GM23248 (cell line): Measurements from ENCODE around the gene RBMS3. TPM values are rescaled to one million over a fixed set of nuclear protein-coding genes. Genes with fewer than 3 reads are reported as not detected.

Experiments
- DNase-seq: peaks from one replicate; pipeline ENCODE4 v3.0.0-alpha.2; 2015
- H2AFZ ChIP-seq: fragments of 200-600 bp; sonication (generic); 2 replicates; pipeline ENCODE4 v1.6.1; 2016; ENCODE audit warnings: antibody characterized with exemption
- H3F3A ChIP-seq: fragments of 200-600 bp; sonication (generic); 2 replicates; pipeline ENCODE4 v1.6.1; 2016; ENCODE audit warnings: mild to moderate bottlenecking, antibody characterized with exemption, mixed run types; ENCODE audit not compliant: insufficient read depth
- H3K27ac ChIP-seq: fragments of 200-600 bp; sonication (generic); 2 replicates; pipeline ENCODE4 v1.5.1; 2016; ENCODE audit warnings: mild to moderate bottlenecking
- H3K27me3 ChIP-seq: fragments of 200-600 bp; sonication (generic); replicated peaks from 2 replicates; pipeline ENCODE4 v1.6.1; 2016; ENCODE audit warnings: mild to moderate bottlenecking; ENCODE audit not compliant: insufficient read depth
- H3K36me3 ChIP-seq: fragments of 200-600 bp; sonication (generic); 2 replicates; pipeline ENCODE4 v1.6.1; 2016; ENCODE audit warnings: low read depth, mild to moderate bottlenecking
- H3K4me1 ChIP-seq: fragments of 200-600 bp; sonication (generic); 2 replicates; pipeline ENCODE4 v1.6.1; 2016; ENCODE audit warnings: mild to moderate bottlenecking; ENCODE audit not compliant: insufficient read depth
- H3K4me2 ChIP-seq: fragments of 200-600 bp; sonication (generic); one replicate; pipeline ENCODE4 v1.6.1; 2016; ENCODE audit warnings: mild to moderate bottlenecking; ENCODE audit not compliant: unreplicated experiment
- H3K4me3 ChIP-seq: fragments of 200-600 bp; sonication (generic); 2 replicates; pipeline ENCODE4 v1.5.1; 2016; ENCODE audit warnings: mild to moderate bottlenecking
- H3K79me2 ChIP-seq: fragments of 200-600 bp; sonication (generic); 2 replicates; pipeline ENCODE4 v1.6.1; 2016; ENCODE audit warnings: mild to moderate bottlenecking; ENCODE audit not compliant: insufficient read depth
- H3K9ac ChIP-seq: fragments of 200-600 bp; sonication (generic); 2 replicates; pipeline ENCODE4 v1.6.1; 2016; ENCODE audit warnings: mild to moderate bottlenecking
- H3K9me2 ChIP-seq: fragments of 200-600 bp; sonication (generic); 2 replicates; pipeline ENCODE4 v1.6.1; 2016; ENCODE audit warnings: mixed run types, mild to moderate bottlenecking, moderate library complexity; ENCODE audit not compliant: insufficient read depth
- H3K9me3 ChIP-seq: fragments of 200-600 bp; sonication (generic); one replicate; pipeline ENCODE4 v1.6.1; 2017; ENCODE audit warnings: low read depth
- H4K20me1 ChIP-seq: fragments of 200-600 bp; sonication (generic); 2 replicates; pipeline ENCODE4 v1.6.0; 2016; ENCODE audit not compliant: insufficient read depth
- EZH2 ChIP-seq: fragments of 200-600 bp; sonication (generic); IDR thresholded peaks from 2 replicates; pipeline ENCODE4 v1.6.1; 2018; ENCODE audit warnings: antibody characterized with exemption, mild to moderate bottlenecking; ENCODE audit not compliant: insufficient read depth, poor library complexity, severe bottlenecking
- EZH2phosphoT487 ChIP-seq: fragments of 200-600 bp; sonication (generic); IDR thresholded peaks from 2 replicates; pipeline ENCODE4 v1.6.1; 2018; ENCODE audit warnings: antibody characterized with exemption, moderate library complexity, mild to moderate bottlenecking, low read depth; ENCODE audit not compliant: insufficient read depth
- WGBS, 2 experiments: methylation state at CpG; one replicate each; pipeline ENCODE4 v1.1.6; 2015 to 2017; ENCODE audit warnings: low lambda C conversion rate in 2 of 2, low coverage in 1 of 2; ENCODE audit errors: missing lambda C conversion rate in 2 of 2; 5-methylcytosine and 5-hydroxymethylcytosine counted together
- in situ Hi-C: fragments of 300-500 bp; cut with MboI; formaldehyde crosslinking; loops from 2 replicates; pipeline ENCODE4 v1.15.0; 2020
- polyA plus RNA-seq: library from polyadenylated mRNA; unstranded; fragments of >200 nt; fragmentation: Nextera tagmentation; extraction: Ambion mirVana; gene quantifications from 2 replicates; pipeline ENCODE4 v1.2.1, GENCODE V29; 2016
- total RNA-seq: library from RNA; depleted of rRNA; stranded (reverse); fragments of >200 nt; shearing (Covaris generic); gene quantifications from 2 replicates; pipeline ENCODE4 v1.2.3, GENCODE V29; 2014

The RBMS3 gene
- total and polyA plus RNA-seq, 2 experiments from 2014 or later: 40.0 to 94.3 TPM

DNA sequence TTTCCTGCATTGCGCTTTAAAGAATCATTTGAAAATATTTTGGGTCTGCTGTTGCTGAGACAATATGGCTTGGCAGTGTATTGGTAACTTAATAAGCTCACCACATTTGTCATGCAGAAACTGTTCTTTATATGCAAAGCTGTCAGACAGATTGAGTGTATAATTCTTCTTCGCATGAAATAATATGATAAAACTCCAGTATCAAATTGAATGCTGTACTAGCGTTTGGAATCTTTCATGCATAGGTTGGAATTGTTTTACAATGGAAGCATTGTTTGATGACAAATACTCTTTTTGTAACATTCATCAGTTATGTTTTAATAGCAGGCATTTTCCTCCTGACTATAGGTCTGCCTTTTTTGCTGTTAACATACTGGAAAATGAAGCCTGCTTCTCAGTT, 53.8 kb downstream of the RBMS3 start:
- Histone ChIP-seq H3K79me2 (peaks cover 94% of the 10 kb centered on the region), H3K27me3 (no peaks in the 10 kb centered on the region), H3K36me3 (no peaks in the 10 kb centered on the region), H2AFZ (no peak overlapping the region), H3K9me3 (no peaks in the 10 kb centered on the region), H3F3A (peaks cover 67% of the 10 kb centered on the region), H3K27ac (peak overlapping the region; percentile 91), H3K9me2 (no peaks in the 10 kb centered on the region), H3K4me1 (peaks cover 93% of the 10 kb centered on the region), H4K20me1 (no peaks in the 10 kb centered on the region), H3K4me3 (peak overlapping the region; percentile 67), H3K9ac (peak overlapping the region; percentile 77), H3K4me2 (peak overlapping the region; percentile 95)
- TF ChIP-seq EZH2 (no peak), EZH2phosphoT487 (no peak)
- peak; percentile 40 for DNase-seq
- 47 to 53% methylated on average over 3 of the region's 3 CpGs for WGBS, 2 experiments
- in situ Hi-C loops: no loop called here

DNA sequence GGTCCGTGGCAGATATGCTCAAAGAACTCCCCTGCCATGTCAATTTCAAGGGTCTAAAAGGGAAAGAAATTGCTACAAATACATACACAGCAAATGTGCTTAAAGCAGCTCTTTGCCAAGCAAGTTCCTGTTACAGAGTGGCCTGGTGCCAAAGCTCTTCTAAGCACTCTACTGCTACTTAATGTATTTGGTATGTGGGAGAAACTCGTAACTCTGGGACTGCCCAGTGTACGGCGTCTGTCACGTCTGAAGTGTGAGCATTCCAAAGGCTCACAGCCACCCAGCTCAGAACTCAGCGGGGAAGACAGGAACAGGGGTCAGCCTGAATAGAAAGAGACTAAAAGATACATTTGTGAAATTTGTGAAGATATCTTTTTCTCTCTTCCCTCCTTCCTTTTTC, 54.6 kb downstream of the RBMS3 start:
- Histone ChIP-seq H3K36me3 (no peaks in the 10 kb centered on the region), H3K79me2 (peaks cover 94% of the 10 kb centered on the region), H2AFZ (peak overlapping the region; percentile 43), H3K9me3 (no peaks in the 10 kb centered on the region), H3K9ac (peak overlapping the region; percentile 77), H3F3A (peaks cover 67% of the 10 kb centered on the region), H3K4me3 (peak overlapping the region; percentile 67), H4K20me1 (no peaks in the 10 kb centered on the region), H3K9me2 (no peaks in the 10 kb centered on the region), H3K4me2 (peak overlapping the region; percentile 95), H3K27ac (peak overlapping the region; percentile 91), H3K4me1 (peaks cover 93% of the 10 kb centered on the region), H3K27me3 (no peaks in the 10 kb centered on the region)
- peak; percentile 100 for DNase-seq
- TF ChIP-seq EZH2phosphoT487: no peak
- in situ Hi-C loops: no loop called here
- 1% methylated on average over 6 of the region's 6 CpGs for WGBS, 2 experiments

DNA sequence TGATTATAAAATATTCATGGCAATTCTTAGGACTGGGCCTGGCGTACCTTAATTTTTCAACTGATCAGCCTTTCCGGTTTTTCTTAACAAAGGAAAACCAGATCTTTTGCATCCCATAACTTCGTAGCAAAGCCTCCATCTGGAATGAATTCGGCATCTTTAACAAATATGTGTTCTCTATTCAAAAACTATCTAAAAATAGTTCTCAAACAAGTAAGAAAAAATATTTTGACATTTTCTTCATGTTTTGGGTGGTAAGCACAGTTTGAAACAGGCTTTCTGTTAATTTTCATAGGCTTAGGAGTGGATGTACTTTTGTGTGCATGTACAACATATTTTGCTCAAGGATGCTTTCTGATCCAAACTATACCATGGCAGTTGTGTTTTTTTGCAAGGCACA, 55.1 kb downstream of the RBMS3 start:
- H3K36me3 ChIP-seq: no peaks in the 10 kb centered on the region
- peak; percentile 55 for DNase-seq
- H3K9me2 ChIP-seq: no peaks in the 10 kb centered on the region
- TF ChIP-seq EZH2 (no peak), EZH2phosphoT487 (no peak)
- WGBS, 2 experiments: 2 to 4% methylated on average over 4 of the region's 4 CpGs
- H4K20me1 ChIP-seq: no peaks in the 10 kb centered on the region
- H3K9ac ChIP-seq: peak overlapping the region; percentile 77
- H3K27ac ChIP-seq: peak overlapping the region; percentile 91
- in situ Hi-C loops: no loop called here
- no peaks in the 10 kb centered on the region for H3K9me3 ChIP-seq
- H3K27me3 ChIP-seq: no peaks in the 10 kb centered on the region
- peak overlapping the region; percentile 43 for H2AFZ ChIP-seq
- peak overlapping the region; percentile 67 for H3K4me3 ChIP-seq
- H3K79me2 ChIP-seq: peaks cover 94% of the 10 kb centered on the region
- peaks cover 67% of the 10 kb centered on the region for H3F3A ChIP-seq
- H3K4me2 ChIP-seq: peak overlapping the region; percentile 95
- peaks cover 87% of the 10 kb centered on the region for H3K4me1 ChIP-seq

DNA sequence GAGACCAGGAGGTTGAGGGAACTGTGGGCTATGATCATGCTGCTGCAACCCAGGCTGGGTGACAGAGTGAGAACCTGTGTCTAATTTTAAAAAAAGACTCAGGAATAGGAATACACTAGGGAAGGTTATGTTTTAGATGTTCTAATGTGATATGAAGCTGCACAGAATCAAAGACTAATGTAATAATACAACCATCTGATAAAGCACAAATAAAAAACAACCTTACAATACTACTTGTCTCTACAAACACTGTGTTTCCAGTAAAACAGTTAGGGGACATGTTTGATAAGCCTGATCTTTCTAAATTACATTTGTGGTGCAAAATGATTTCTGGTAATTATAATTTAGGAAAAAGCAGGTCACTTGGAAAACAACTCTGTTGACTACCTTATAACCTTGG, 56.7 kb downstream of the RBMS3 start:
- Histone ChIP-seq H3K4me2 (no peak overlapping the region), H3K9me3 (no peaks in the 10 kb centered on the region), H4K20me1 (no peaks in the 10 kb centered on the region), H3K36me3 (no peaks in the 10 kb centered on the region), H3K4me1 (peaks cover 71% of the 10 kb centered on the region), H3F3A (peaks cover 52% of the 10 kb centered on the region), H3K9me2 (no peaks in the 10 kb centered on the region), H3K79me2 (peaks cover 94% of the 10 kb centered on the region), H3K27ac (peak overlapping the region; percentile 91), H3K9ac (no peak overlapping the region), H3K4me3 (no peak overlapping the region), H2AFZ (no peak overlapping the region), H3K27me3 (no peaks in the 10 kb centered on the region)
- in situ Hi-C loops: no loop called here
- no peak for DNase-seq
- TF ChIP-seq EZH2 (no peak), EZH2phosphoT487 (no peak)

DNA sequence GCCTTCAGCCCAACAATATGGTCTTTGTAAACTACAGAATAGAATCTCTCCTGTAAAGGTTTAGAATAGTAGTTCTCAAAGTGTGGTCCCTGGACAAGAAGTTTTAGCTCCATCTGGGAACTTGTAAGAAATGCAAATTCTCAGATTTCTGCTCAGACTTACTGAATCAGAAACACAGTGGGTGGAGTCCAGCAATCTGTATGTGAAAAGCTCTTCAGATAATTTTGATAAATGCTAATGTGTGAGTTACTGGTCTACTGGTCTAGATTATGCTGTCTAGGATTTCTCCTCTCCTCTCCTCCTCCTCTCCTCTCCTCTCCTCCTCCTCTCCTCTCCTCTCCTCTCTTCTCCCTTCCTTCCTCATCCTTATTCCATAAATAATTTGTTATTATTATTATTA, 57.5 kb downstream of the RBMS3 start:
- Histone ChIP-seq H4K20me1 (0 out of 2 replicates have a peak, but pooled peaks cover under 1% of the 10 kb centered on the region), H3K27ac (peak overlapping the region; percentile 91; the same call in 1 of the 2 replicates), H3K9ac (no peak overlapping the region), H2AFZ (no peak overlapping the region), H3K79me2 (peaks cover 94% of the 10 kb centered on the region), H3K27me3 (no peaks in the 10 kb centered on the region), H3F3A (peaks cover 45% of the 10 kb centered on the region), H3K36me3 (no peaks in the 10 kb centered on the region), H3K4me3 (no peak overlapping the region), H3K9me3 (no peaks in the 10 kb centered on the region), H3K4me1 (peaks cover 63% of the 10 kb centered on the region), H3K9me2 (no peaks in the 10 kb centered on the region), H3K4me2 (no peak overlapping the region)
- TF ChIP-seq EZH2: no peak
- no peak for TF ChIP-seq EZH2phosphoT487
- in situ Hi-C loops: no loop called here
- DNase-seq: peak; percentile 45
